Adrenal gland (tissue), 5 donors: ENCODE results near the gene CDH11.

Experiments used
- POLR2A ChIP-seq, 2 donors: fragments of 450-650 bp; IDR thresholded peaks; one replicate each; pipeline ENCODE4 v1.6.1; 2017; ENCODE audit warnings: antibody characterized with exemption in 2 of 2, mild to moderate bottlenecking in 2 of 2, moderate library complexity in 1 of 2
- TF ChIP-seq, protein P1 (sequence below), 6 experiments: fragments of 450-650 bp in 4 of 6; fragments of 200-600 bp in 2 of 6; sonication (generic) in 1 of 6; IDR thresholded peaks; 1 replicate in 5 of 6; 2 replicates in 1 of 6; pipeline versions ENCODE4 v1.5.1 to v1.8.0; 2016 to 2021; ENCODE audit warnings: antibody characterized with exemption in 6 of 6, mild to moderate bottlenecking in 2 of 6, moderate library complexity in 1 of 6
- donor health status: DM: no; HTN: no; CAD: no.

DNA sequence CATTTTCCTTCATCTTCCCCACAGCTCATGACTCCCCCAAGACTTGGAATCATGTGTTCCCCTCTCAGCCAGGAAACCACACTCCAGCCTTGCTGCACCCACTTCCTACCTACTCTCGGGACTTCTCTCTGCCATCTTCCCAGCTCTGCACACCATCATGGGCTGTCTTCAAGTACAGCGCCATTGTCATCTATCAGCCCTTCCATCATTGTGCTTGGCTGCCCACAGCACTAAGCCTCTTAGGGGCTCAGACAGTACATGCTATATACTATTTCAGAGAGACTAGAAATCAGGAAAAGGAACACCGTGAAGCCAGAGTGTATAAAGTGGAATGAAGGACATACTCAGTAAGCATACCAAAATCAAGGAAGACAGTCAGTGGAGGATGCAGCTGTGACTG lies 64.7 kb downstream of the CDH11 start:
- TF ChIP-seq, protein P1, sequence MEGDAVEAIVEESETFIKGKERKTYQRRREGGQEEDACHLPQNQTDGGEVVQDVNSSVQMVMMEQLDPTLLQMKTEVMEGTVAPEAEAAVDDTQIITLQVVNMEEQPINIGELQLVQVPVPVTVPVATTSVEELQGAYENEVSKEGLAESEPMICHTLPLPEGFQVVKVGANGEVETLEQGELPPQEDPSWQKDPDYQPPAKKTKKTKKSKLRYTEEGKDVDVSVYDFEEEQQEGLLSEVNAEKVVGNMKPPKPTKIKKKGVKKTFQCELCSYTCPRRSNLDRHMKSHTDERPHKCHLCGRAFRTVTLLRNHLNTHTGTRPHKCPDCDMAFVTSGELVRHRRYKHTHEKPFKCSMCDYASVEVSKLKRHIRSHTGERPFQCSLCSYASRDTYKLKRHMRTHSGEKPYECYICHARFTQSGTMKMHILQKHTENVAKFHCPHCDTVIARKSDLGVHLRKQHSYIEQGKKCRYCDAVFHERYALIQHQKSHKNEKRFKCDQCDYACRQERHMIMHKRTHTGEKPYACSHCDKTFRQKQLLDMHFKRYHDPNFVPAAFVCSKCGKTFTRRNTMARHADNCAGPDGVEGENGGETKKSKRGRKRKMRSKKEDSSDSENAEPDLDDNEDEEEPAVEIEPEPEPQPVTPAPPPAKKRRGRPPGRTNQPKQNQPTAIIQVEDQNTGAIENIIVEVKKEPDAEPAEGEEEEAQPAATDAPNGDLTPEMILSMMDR (IDR thresholded peaks at IDR 0.05) = no peak
- no peak for TF ChIP-seq POLR2A (IDR thresholded peaks at IDR 0.05)
